ENCODE data around the gene FOS. TPM values are rescaled to one million over a fixed set of nuclear protein-coding genes. Genes with fewer than 3 reads are reported as not detected.

The FOS gene
- 5.4 to 11.7 TPM (median 6.6 TPM) in 5 replicates for total RNA-seq (2022; extraction: Qiagen RNA extraction; ENCODE audit: low read depth)

GRCh38 chr14:75278422-75279152, at the start of gene FOS:
TSS of gene FOS (plus strand) at chr14:75278828. CDS start at chr14:75278983, 155 bp downstream.

Other genes with a start within 250 kb of the FOS start
- gene MLH3, start 227.4 kb upstream of the FOS start, total RNA-seq (2022; extraction: Qiagen RNA extraction; ENCODE audit: low read depth), result 15.2 to 20.4 TPM (median 18.3 TPM) in 5 replicates
- gene ACYP1, start 214.8 kb upstream of the FOS start, total RNA-seq (2022; extraction: Qiagen RNA extraction; ENCODE audit: low read depth), result 22.5 to 29.6 TPM (median 25.5 TPM) in 5 replicates
- gene ZC2HC1C, start 209.2 kb upstream of the FOS start, total RNA-seq (2022; extraction: Qiagen RNA extraction; ENCODE audit: low read depth), result 2.8 to 4.1 TPM (median 3.5 TPM) in 5 replicates
- 27.8 to 40.0 TPM (median 37.4 TPM) in 5 replicates for gene NEK9, start 151.8 kb upstream of the FOS start, total RNA-seq (2022; extraction: Qiagen RNA extraction; ENCODE audit: low read depth)
- 259 to 344 TPM (median 274 TPM) in 5 replicates for gene TMED10, start 102.2 kb upstream of the FOS start, total RNA-seq (2022; extraction: Qiagen RNA extraction; ENCODE audit: low read depth)
- 15.0 to 24.2 TPM (median 21.6 TPM) in 5 replicates for gene JDP2, start 149.2 kb downstream of the FOS start, total RNA-seq (2022; extraction: Qiagen RNA extraction; ENCODE audit: low read depth)
- gene BATF, start 243.6 kb downstream of the FOS start, total RNA-seq (2022; extraction: Qiagen RNA extraction; ENCODE audit: low read depth), result not detected in 5 replicates

All from A549 treated with DMSO at 1 μM for 4 hours (cell line).